Neuronal stem cell (in vitro differentiated cells): ENCODE data around the gene VPS37B.

Source experiments
- DNase-seq: peaks from one replicate; pipeline ENCODE4 v3.0.0-alpha.2; 2013; ENCODE audit warnings: low spot score
- H2AFZ ChIP-seq: one replicate; pipeline ENCODE4 v1.6.1; 2013; ENCODE audit warnings: mild to moderate bottlenecking, low read length, inconsistent platforms
- H2AK5ac ChIP-seq: 2 replicates; pipeline ENCODE4 v1.6.1; 2013; ENCODE audit warnings: low read depth, mild to moderate bottlenecking, inconsistent platforms, low read length, moderate library complexity, mixed read lengths
- H2BK120ac ChIP-seq: 2 replicates; pipeline ENCODE4 v1.6.1; 2013; ENCODE audit warnings: low read depth, mild to moderate bottlenecking, inconsistent platforms, low read length, moderate library complexity, mixed read lengths
- H2BK12ac ChIP-seq: one replicate; pipeline ENCODE4 v1.6.1; 2013; ENCODE audit warnings: low read length, inconsistent platforms
- H2BK15ac ChIP-seq: 2 replicates; pipeline ENCODE4 v1.6.1; 2013; ENCODE audit warnings: mild to moderate bottlenecking, low read length, inconsistent platforms, mixed read lengths
- H2BK5ac ChIP-seq: one replicate; pipeline ENCODE4 v1.6.1; 2013; ENCODE audit warnings: inconsistent platforms, mild to moderate bottlenecking, low read length, moderate library complexity
- H3K14ac ChIP-seq: one replicate; pipeline ENCODE4 v1.6.1; 2013; ENCODE audit warnings: low read length, inconsistent platforms
- H3K18ac ChIP-seq: 2 replicates; pipeline ENCODE4 v1.6.1; 2013; ENCODE audit warnings: low read length, inconsistent platforms
- H3K23ac ChIP-seq: 2 replicates; pipeline ENCODE4 v1.6.1; 2013; ENCODE audit warnings: low read depth, mild to moderate bottlenecking, mixed read lengths, low read length, inconsistent platforms; ENCODE audit not compliant: poor library complexity
- H3K27ac ChIP-seq: replicated peaks from 3 replicates; pipeline ENCODE4 v1.5.1; 2013; ENCODE audit warnings: low read length, inconsistent platforms
- H3K27me3 ChIP-seq, 3 experiments: 2 replicates each; pipeline ENCODE4 v1.6.1; 2013; ENCODE audit warnings: low read length in 3 of 3, mild to moderate bottlenecking in 2 of 3, inconsistent platforms in 1 of 3, low read depth in 1 of 3, mixed read lengths in 1 of 3, moderate library complexity in 1 of 3; ENCODE audit not compliant: control insufficient read depth in 3 of 3, insufficient read depth in 3 of 3
- H3K36me3 ChIP-seq, 2 donors: replicated peaks in 1 of 2; 2 replicates each; pipeline ENCODE4 v1.6.1; 2013; ENCODE audit warnings: low read length in 2 of 2; ENCODE audit not compliant: control insufficient read depth in 2 of 2, insufficient read depth in 2 of 2
- H3K4ac ChIP-seq: 2 replicates; pipeline ENCODE4 v1.6.1; 2013; ENCODE audit warnings: inconsistent platforms, mild to moderate bottlenecking, low read length, moderate library complexity
- H3K4me1 ChIP-seq, 2 donors: 1 replicate in 1 of 2; 2 replicates in 1 of 2; pipeline ENCODE4 v1.6.1; 2013; ENCODE audit warnings: low read length in 2 of 2, low read depth in 1 of 2; ENCODE audit not compliant: control insufficient read depth in 2 of 2, insufficient read depth in 1 of 2
- H3K4me2 ChIP-seq: one replicate; pipeline ENCODE4 v1.6.1; 2013; ENCODE audit warnings: mild to moderate bottlenecking, low read length, inconsistent platforms; ENCODE audit not compliant: insufficient read depth, poor library complexity, severe bottlenecking
- H3K4me3 ChIP-seq, 2 donors: 2 replicates each; pipeline ENCODE4 v1.5.1; 2013; ENCODE audit warnings: low read length in 2 of 2, mild to moderate bottlenecking in 2 of 2, inconsistent platforms in 1 of 2, moderate library complexity in 1 of 2
- H3K79me1 ChIP-seq: one replicate; pipeline ENCODE4 v1.6.1; 2013; ENCODE audit warnings: low read depth, mild to moderate bottlenecking, inconsistent platforms, low read length, moderate library complexity
- H3K9ac ChIP-seq: one replicate; pipeline ENCODE4 v1.6.1; 2013; ENCODE audit warnings: mild to moderate bottlenecking, low read depth, low read length, inconsistent platforms; ENCODE audit not compliant: poor library complexity
- H3K9me3 ChIP-seq, 2 donors: replicated peaks in 1 of 2; 2 replicates each; pipeline versions ENCODE3 to v1.6.1; 2013; ENCODE audit warnings: low read length in 2 of 2, mild to moderate bottlenecking in 2 of 2, inconsistent platforms in 1 of 2, low read depth in 1 of 2, mixed read lengths in 1 of 2, moderate library complexity in 1 of 2; ENCODE audit not compliant: control insufficient read depth in 2 of 2, insufficient read depth in 1 of 2
- H4K8ac ChIP-seq: one replicate; pipeline ENCODE4 v1.6.1; 2013; ENCODE audit warnings: low read depth, mild to moderate bottlenecking, inconsistent platforms, low read length, moderate library complexity
- H4K91ac ChIP-seq: one replicate; pipeline ENCODE4 v1.6.1; 2013; ENCODE audit warnings: low read length, low read depth, mild to moderate bottlenecking, inconsistent platforms; ENCODE audit not compliant: poor library complexity
- WGBS, 2 donors: extraction: QIAGEN DNeasy Blood & Tissue Kit; methylation state at CpG; one replicate each; pipeline ENCODE4 v1.1.7; 2013; ENCODE audit warnings: missing lambda C conversion rate in 2 of 2, mixed read lengths in 1 of 2; ENCODE audit not compliant: insufficient read length in 2 of 2, insufficient replicate concordance in 1 of 2; ENCODE audit errors: extremely low coverage in 2 of 2; 5-methylcytosine and 5-hydroxymethylcytosine counted together

Gene VPS37B

GRCh38 chr12:122889761-122890520 is 6.0 kb downstream of the VPS37B start:
- H2BK12ac ChIP-seq: no peak overlapping the region
- no peak overlapping the region for H3K14ac ChIP-seq
- peaks cover 40 to 52% of the 10 kb centered on the region in 2 donors for H3K4me1 ChIP-seq
- no peak overlapping the region for H3K9ac ChIP-seq
- no peak overlapping the region for H2AK5ac ChIP-seq
- H3K27me3 ChIP-seq: no peaks in the 10 kb centered on the region
- no peak overlapping the region for H4K8ac ChIP-seq
- no peak overlapping the region for H2BK15ac ChIP-seq
- no CpG with 5 or more reads among the region's 13 CpGs for WGBS, 2 donors
- no peak overlapping the region for H3K4me3 ChIP-seq
- peaks cover 9% of the 10 kb centered on the region for H3K79me1 ChIP-seq
- H3K18ac ChIP-seq: no peak overlapping the region
- H3K9me3 ChIP-seq: no peaks in the 10 kb centered on the region
- no peak overlapping the region for H3K4me2 ChIP-seq
- peaks cover 0 to 4% of the 10 kb centered on the region in 2 donors for H3K36me3 ChIP-seq
- no peak overlapping the region for H3K27ac ChIP-seq
- no peak overlapping the region for H2BK5ac ChIP-seq
- no peak overlapping the region for H3K23ac ChIP-seq
- no peak for DNase-seq
- no peak overlapping the region for H2BK120ac ChIP-seq
- no peak overlapping the region for H2AFZ ChIP-seq
- H3K4ac ChIP-seq: no peak overlapping the region
- H4K91ac ChIP-seq: no peak overlapping the region

- no peak overlapping the region for H4K91ac ChIP-seq
- no peak for DNase-seq
- no peak overlapping the region for H3K23ac ChIP-seq
- H2AK5ac ChIP-seq: no peak overlapping the region
- H3K9me3 ChIP-seq: peaks cover 0 to 2% of the 10 kb centered on the region in 2 donors
- no peak overlapping the region for H4K8ac ChIP-seq
- peak overlapping the region; percentile 33 for H3K27ac ChIP-seq
- no peak overlapping the region for H2BK120ac ChIP-seq
- no peak overlapping the region for H2BK5ac ChIP-seq
- H3K4me3 ChIP-seq: no peak overlapping the region
- no peak overlapping the region for H2BK12ac ChIP-seq
- no peak overlapping the region for H3K9ac ChIP-seq
- H3K14ac ChIP-seq: no peak overlapping the region
- no CpG with 5 or more reads among the region's 12 CpGs for WGBS, 2 donors
- no peak overlapping the region for H3K4me2 ChIP-seq
- H2AFZ ChIP-seq: no peak overlapping the region
- H3K18ac ChIP-seq: peak overlapping the region; percentile 73
- peaks cover 32 to 47% of the 10 kb centered on the region in 2 donors for H3K4me1 ChIP-seq
- H3K79me1 ChIP-seq: peaks cover 11% of the 10 kb centered on the region
- no peak overlapping the region for H3K4ac ChIP-seq
- H3K27me3 ChIP-seq: no peaks in the 10 kb centered on the region
- no peak overlapping the region for H2BK15ac ChIP-seq
- peaks cover 0 to 5% of the 10 kb centered on the region in 2 donors for H3K36me3 ChIP-seq
Measured at GRCh38 chr12:122888232-122888752, 7.6 kb downstream of the VPS37B start.

GRCh38 chr12:122887819-122888212 is 8.1 kb downstream of the VPS37B start:
- H3K4ac ChIP-seq: no peak overlapping the region
- no peak overlapping the region for H2BK12ac ChIP-seq
- no peak overlapping the region for H2BK15ac ChIP-seq
- no peak overlapping the region for H4K8ac ChIP-seq
- H3K79me1 ChIP-seq: peaks cover 11% of the 10 kb centered on the region
- peaks cover 0 to 3% of the 10 kb centered on the region in 2 donors for H3K36me3 ChIP-seq
- H2BK120ac ChIP-seq: no peak overlapping the region
- no peak overlapping the region for H2BK5ac ChIP-seq
- H4K91ac ChIP-seq: no peak overlapping the region
- no peak overlapping the region for H3K23ac ChIP-seq
- H2AK5ac ChIP-seq: no peak overlapping the region
- peaks cover 0 to 2% of the 10 kb centered on the region in 2 donors for H3K9me3 ChIP-seq
- no peak overlapping the region for H3K4me2 ChIP-seq
- no peak overlapping the region for H3K27ac ChIP-seq
- no CpG with 5 or more reads among the region's 5 CpGs for WGBS, 2 donors
- no peaks in the 10 kb centered on the region for H3K27me3 ChIP-seq
- DNase-seq: no peak
- H3K14ac ChIP-seq: no peak overlapping the region
- H2AFZ ChIP-seq: no peak overlapping the region
- H3K18ac ChIP-seq: no peak overlapping the region
- H3K9ac ChIP-seq: no peak overlapping the region
- H3K4me1 ChIP-seq: peaks cover 32 to 47% of the 10 kb centered on the region in 2 donors
- H3K4me3 ChIP-seq: no peak overlapping the region
